ENCODE data around the gene KAZALD1.
A peak's percentile ranks its signal among the peaks of the same experiment; 100 is the strongest.
"Not testable (repeated sequence)": the region's sequence is repeated elsewhere in the genome, so short reads cannot be mapped to it uniquely, and the experiment has no call there.

The KAZALD1 gene

DNA sequence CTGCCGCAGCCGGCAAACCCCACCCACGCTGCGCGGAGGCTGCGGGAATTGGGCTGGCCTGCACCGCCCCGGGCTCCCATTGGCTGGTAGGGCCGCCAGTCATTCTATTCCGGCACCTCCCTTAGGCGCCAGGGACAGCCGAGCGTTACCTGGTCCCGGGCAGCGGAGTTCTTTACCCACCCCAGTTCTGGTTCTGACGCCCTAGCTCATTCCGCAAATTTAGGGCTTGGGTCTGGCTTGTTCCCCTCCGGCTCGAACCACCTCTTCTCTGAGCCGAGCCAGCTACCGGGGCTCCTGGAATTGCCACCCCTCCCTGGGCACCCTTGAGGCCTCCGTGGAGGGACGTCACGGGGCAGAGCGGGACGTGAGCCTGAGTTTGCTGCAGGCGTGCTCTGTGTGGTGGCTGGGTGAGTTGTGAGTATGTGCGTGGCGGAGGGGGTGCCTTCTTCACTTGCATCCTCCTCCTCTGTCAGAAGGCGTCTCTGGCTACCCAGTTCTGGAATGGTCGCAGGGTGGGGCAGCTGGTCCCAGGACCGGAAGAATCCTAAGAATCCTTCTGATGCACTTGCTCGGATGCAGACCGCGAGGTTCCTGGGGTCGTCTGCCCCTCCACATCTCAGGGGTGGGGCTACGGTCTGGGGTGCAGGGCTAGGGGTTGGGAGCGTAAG, 30.5 kb upstream of the KAZALD1 start, which contains the start of the genes PDZD7 and SFXN3:
Gene PDZD7 (minus strand): TSS at position 2 of the 668 bp plus-strand sequence. CDS start 910 bp downstream, outside the sequence.
Gene SFXN3 (plus strand): TSS at position 107 of the 668 bp plus-strand sequence. CDS start 3,461 bp downstream, outside the sequence.
- DNase-seq: peak; percentile 94

DNA sequence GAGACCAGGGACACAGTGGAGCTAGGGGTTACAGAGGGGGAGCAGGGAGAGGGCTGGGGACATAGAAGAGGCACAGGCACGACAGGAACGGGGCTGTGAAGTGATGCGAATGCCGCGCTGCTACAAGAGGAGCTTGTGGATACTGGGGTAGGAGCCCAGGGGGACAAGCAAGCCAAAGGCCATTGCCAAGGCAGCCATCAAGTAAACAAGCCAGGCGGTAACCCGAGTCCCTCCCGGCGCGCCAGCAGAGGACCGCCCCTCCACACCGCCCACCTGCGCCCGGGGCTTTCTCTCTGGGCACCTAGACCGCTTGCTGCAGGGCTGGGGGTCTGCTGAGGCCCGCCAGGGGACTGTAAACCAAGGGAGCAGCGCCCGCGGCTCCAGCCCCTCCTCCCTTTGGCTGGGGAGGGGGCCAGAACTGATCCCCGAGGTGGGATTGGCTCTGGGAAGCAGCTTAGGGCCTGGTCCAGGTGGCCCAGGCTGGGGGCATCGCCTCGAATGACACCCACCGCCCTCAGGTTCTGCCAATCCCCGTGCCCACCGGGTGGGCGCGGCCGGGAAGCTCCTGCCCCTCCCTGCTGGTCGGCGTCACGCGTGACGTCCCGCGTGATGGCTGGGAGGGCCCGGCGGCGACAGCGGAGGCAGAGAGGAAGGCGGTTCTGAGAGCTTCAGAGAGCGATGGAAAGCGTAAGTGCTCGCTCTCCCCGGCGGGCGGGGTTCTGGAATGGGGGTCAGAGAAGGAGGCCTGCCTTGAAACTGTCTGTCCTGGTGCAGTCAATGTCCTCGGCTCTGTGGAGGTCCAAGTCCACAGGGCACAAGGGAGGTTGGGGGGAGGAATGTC, 29.8 kb upstream of the KAZALD1 start:
- peak; percentile 85 for DNase-seq

GRCh38 chr10:101032637-101033224, 29.1 kb upstream of the KAZALD1 start:
- peak; percentile 60 for DNase-seq

DNA sequence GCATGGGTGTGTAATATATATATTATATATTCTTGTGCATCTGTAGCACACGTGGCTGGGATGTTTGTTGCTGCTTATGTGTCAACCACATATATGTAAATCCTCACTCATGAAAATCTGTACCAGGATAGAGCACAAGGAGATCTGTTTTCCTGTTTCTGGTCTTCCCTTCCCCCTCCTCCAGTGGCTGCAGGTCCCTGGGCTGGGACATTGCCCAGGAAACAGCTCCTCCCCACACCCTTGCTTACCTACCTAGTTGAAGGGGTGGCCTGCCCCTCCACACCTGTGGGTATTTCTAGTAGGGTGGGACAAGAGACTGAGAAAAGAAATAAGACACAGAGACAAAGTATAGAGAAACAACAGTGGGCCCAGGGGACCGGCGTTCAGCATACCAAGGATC, 28.5 kb upstream of the KAZALD1 start:
- no peak for DNase-seq

DNA sequence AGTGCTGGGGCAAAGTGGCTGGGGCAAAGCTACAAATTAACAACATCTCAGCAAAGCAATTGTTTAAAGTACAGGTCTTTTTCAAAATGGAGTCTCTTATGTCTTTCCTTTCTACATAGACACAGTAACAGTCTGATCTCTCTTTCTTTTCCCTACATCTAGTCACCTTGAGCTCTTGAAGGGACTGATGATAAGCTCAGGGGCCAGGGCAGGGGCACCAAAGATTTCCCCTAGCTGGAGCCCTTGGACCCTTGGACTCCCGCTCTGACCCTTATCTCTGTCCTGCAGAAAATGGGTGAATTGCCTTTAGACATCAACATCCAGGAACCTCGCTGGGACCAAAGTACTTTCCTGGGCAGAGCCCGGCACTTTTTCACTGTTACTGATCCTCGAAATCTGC, 27.4 kb upstream of the KAZALD1 start:
- DNase-seq: not testable (repeated sequence)

- no peak for DNase-seq
Measured at GRCh38 chr10:101035314-101035713, 26.5 kb upstream of the KAZALD1 start.

- DNase-seq: no peak
Measured at GRCh38 chr10:101035916-101036702, 25.7 kb upstream of the KAZALD1 start.

DNA sequence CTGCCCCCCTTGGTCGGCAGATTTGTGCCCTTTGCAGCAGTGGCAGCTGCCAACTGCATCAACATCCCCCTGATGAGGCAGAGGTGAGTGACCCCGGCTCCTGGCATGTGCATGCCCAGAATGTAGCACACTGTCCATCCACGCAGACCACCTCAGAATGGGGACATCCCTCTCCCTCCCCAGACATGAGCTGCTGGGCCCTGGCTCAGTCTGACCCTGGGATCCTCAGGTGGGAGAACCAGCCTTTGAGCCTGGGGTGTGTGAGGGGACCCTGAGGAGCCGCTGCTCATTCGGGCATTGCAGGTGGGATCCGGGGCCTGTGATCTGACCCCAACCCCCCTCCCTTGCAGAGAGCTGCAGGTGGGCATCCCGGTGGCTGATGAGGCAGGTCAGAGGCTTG, 25.1 kb upstream of the KAZALD1 start:
- no peak for DNase-seq

GRCh38 chr10:101038484-101038883, 23.3 kb upstream of the KAZALD1 start:
- no peak for DNase-seq

- no peak for DNase-seq
Measured at GRCh38 chr10:101040061-101040460, 21.7 kb upstream of the KAZALD1 start.

DNA sequence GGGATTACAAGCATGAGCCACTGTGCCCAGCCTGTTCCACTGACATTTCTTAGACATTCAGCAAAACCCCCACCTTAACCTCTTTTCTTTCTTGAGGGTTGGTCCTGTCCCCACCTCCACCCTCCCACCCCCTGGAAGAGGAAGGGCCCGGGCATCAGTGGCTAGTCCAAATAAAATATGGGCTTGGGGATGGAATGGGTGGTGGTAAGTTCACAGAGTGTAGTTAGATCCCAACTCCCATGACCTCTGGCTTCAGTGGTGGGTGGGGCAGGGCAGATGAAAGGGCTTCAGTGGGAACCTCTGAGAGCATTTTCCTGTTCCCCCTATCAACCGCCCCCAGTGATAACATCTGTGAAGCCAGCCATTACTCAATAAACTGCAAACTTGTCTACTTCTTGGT, 20.9 kb upstream of the KAZALD1 start:
- DNase-seq: no peak

- peak; percentile 80 for DNase-seq
Measured at GRCh38 chr10:101041252-101041761, 20.5 kb upstream of the KAZALD1 start.

- DNase-seq: no peak
Measured at GRCh38 chr10:101042118-101042517, 19.7 kb upstream of the KAZALD1 start.

DNA sequence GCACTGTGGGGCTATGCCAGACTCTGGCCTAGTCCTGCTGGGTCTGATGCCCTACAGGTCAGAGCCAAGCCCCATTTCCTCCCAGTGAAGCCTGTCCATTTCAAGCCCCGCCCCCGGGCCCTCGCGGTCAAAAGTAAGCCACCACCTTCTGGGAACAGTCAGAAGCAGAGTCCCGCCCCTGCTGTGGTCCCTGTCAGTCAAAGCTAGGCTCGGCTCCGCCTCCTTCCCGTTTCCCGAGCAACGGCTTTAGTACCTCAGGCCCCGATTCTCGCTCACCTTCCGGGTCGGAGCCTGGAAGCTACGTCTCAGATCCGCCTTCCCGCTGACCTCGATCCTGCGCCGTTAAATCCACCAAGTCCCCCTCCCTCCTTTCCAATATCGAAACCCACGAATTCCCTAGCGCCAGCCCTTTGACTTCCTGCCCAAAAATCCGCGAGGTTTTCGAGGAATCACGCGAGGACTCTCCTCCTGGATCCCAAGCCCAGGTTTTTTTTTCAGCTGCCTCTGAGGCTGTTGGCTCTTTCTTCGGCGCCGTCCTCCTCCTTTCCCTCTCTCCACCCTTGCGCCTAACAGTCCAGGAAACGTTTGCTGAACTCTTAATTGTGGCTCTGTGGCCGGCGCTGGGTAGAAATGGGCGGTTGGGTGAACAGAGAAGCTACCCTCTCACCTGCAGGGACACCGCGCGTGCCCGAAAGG, 19.0 kb upstream of the KAZALD1 start:
- DNase-seq: peak; percentile 88

DNA sequence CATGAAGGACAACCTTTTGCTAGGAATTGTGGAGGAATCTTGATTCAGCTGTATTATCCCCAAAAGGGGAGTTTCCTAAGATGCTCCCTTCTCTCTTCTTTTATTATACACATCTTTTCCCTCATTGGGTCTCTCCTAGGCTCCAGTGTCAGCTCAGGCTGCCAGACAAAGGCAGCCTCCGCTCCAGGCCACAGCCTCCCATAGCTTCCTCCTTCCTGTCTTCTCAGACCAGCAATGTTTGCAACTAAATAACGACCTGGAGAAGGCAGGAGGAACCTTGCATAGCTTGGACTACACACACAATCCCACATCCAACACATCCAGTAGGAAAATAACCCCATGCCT, 18.5 kb upstream of the KAZALD1 start:
- DNase-seq: no peak

GRCh38 chr10:101044117-101044516, 17.7 kb upstream of the KAZALD1 start:
- DNase-seq: no peak

DNA sequence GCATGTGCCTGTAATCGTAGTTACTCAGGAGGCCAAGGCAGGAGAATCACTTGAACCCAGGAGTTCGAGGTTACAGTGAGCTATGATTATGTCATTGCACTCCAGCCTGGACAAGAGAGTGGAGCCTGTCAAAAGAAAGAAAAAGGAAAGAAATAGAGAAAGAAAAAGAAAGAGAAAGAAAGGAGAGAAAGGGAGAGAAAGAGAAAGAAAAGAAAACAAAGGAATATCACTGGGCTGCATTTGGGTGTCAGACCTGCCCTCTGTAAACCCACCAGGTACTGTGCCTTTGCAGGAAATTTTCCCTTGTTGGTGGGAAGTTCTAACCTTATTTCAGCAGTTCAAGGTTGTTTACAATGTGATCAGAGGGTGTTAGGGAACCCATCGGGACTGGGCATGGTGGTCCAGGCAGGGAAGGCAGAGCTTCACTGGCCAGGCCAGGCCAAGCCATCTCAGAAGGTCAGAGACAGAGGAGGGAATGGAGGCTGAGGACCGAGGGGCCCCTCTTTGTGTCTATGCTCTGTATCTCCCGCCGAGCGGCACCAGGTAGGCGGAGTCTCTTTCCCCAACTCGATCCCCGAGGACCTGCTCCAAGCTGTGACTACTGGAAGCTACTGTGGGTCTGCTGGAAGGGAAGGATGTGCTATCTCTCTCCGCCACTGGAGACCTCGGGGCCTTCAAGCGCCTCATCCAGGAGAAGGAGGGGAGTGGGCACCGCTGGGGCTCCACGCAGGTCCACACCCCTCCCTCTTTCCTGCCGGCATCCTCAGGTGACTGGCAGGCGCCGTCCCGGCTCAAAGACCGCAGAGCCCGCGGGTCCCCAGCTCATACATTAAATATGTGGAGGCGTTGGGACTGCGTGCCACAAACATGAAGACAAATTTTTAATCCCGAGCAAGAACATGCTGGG, 15.2 kb upstream of the KAZALD1 start:
- DNase-seq: no peak

GRCh38 chr10:101047268-101047667, 14.5 kb upstream of the KAZALD1 start:
- no peak for DNase-seq

DNA sequence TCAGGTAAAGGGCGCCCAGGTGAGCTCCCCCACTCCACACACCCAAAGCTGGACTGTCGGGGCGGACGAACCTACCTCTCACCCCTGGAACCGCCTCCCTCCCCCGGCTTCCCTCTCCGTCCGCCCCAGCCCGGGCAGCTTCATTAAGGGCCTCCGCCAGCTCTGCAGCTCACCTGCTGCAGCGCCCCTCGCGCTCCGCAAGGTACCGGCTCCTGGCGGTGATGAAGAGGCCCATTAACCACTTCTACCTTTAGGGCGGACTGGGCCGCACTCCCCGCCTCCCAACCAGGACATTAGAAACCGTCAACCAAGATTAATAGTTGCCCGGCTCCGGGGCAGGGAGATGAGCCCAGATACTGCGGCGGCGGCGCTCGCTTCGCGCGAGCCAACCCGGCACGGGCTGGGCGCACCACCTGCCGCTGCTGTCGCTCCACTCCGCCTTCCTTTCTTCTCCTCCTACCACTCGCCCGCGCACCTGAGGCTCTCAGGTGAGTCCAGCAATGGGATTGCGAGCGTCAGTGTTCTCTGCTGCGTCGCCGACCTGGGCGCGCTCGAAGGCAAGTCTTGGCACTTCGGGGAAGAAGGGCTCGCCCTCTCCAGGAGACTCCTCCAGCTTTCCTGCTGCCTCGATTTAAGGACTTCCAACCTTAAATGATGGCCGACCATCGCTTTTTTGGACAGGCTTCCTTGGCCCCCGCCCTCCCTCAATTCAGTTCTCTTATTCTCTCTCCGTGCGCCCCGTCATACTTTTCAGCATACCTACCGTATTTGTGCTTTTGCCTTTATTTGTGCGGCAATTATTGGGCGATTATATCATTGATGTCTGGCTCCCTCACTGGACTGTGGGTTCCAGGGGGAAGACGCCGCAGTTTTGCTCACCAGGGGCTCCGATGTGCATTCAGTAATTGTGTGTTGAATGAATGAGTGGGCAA, 13.6 kb upstream of the KAZALD1 start:
- DNase-seq: no peak
